Measurements from ENCODE around the gene ASPSCR1.

Gene ASPSCR1, protein sequence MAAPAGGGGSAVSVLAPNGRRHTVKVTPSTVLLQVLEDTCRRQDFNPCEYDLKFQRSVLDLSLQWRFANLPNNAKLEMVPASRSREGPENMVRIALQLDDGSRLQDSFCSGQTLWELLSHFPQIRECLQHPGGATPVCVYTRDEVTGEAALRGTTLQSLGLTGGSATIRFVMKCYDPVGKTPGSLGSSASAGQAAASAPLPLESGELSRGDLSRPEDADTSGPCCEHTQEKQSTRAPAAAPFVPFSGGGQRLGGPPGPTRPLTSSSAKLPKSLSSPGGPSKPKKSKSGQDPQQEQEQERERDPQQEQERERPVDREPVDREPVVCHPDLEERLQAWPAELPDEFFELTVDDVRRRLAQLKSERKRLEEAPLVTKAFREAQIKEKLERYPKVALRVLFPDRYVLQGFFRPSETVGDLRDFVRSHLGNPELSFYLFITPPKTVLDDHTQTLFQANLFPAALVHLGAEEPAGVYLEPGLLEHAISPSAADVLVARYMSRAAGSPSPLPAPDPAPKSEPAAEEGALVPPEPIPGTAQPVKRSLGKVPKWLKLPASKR

GRCh38 chr17:81977211-81977808, at the start of gene ASPSCR1:
TSS of gene ASPSCR1 (plus strand) at chr17:81977629. CDS start at chr17:81977647, 18 bp downstream.
- peak; percentile 60 for DNase-seq

DNA sequence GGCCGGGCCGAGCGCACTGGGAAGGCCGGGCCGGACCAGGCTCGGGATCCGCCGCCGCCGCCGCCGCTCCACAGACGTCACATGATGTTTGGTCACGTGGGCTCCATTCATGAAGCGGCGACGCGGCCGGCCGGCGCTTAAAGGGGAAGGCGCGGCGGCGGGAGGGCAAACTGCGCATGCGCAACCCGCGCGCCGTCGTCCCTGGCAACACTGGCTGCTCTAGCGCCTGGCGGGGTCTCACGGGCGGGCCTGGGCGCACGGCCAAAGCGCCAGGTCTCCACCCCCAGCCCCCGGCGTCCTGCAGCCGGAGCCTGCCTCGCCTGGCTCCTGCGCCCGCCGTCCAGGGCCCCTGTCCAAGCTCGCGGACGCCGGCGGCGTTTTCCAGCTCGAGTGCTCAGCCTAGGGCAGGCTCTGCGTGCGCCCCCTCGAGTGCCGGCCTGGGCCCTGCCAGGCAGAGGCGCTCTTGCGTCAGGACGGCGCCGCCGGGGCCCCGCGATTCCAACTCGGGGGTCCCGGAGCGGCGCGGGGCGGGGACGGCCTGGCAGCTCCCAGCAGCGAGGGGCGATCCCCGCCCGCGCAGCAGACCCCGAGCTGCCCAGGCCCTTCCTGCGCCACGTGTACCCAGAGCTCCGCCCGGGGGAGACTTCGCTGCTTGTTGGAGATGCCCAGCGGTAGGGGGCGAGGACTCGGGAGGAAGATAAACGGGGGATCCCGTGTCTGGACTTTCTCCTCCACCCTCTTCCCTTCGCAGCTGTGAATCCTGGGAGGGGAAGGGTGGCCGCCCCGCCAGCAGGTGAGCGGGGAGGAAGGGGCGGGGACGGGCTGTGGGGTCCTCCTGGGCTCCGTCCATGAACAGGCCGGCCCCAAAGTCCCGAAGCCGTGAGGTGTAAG, 49.5 kb upstream of the ASPSCR1 start, which contains the start of gene MAFG:
MAFG (minus strand) TSS at position 83 of the 891 bp plus-strand sequence. CDS start 4,550 bp downstream, outside the sequence.
- DNase-seq: peak; percentile 87

GRCh38 chr17:81928544-81929252, 48.7 kb upstream of the ASPSCR1 start:
- no peak for DNase-seq

GRCh38 chr17:81929253-81930141, 47.9 kb upstream of the ASPSCR1 start:
- DNase-seq: no peak

DNA sequence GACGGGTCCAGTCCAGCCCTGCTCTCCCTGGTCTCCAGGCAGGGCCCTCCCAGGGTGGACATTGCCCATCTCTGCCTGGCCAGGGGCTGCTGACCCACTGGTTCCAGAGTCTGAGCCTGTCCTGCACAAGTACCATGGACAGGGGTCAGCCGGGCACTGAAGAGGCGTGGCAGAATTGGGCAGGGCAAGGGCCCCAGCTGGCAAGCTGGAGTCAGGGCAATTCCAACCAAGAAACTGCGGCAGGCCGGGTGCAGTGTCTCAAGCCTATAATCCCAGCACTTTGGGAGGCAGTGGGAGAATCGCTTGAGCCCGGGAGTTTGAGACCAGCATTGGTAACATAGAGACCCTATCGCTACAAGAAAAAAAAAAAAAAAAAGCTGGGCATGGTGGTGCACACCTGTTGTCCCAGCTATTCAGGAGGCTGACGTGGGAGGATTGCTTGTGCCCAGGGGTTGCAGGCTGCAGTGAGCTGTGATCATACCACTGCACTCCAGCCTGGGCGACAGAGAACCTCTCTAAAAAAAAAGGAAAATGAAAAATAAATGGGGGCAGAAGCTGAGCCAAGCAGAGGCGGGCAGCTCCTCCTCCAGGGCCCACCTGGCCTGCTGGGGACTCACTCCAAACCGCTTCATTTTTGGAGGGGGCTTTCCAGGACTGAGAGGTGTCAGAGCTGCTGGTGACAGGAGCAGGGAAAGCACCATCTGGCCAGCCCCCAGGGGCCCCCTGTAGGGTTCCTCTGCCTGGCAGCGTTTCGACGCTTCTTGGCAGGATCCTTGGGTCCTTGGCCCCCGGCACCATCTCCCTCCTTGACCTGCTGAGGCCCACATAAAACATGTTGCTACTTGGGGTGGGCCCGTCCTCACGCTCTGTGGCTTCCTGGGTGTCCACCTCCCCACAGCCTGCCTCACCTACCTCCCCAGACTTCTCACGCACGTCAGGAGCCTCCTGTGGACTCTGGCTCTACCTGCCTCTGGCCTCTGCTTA, 47.0 kb upstream of the ASPSCR1 start:
- DNase-seq: no peak

- no peak for DNase-seq
These were observed 46.3 kb upstream of the ASPSCR1 start for GRCh38 chr17:81931189-81931556.

DNA sequence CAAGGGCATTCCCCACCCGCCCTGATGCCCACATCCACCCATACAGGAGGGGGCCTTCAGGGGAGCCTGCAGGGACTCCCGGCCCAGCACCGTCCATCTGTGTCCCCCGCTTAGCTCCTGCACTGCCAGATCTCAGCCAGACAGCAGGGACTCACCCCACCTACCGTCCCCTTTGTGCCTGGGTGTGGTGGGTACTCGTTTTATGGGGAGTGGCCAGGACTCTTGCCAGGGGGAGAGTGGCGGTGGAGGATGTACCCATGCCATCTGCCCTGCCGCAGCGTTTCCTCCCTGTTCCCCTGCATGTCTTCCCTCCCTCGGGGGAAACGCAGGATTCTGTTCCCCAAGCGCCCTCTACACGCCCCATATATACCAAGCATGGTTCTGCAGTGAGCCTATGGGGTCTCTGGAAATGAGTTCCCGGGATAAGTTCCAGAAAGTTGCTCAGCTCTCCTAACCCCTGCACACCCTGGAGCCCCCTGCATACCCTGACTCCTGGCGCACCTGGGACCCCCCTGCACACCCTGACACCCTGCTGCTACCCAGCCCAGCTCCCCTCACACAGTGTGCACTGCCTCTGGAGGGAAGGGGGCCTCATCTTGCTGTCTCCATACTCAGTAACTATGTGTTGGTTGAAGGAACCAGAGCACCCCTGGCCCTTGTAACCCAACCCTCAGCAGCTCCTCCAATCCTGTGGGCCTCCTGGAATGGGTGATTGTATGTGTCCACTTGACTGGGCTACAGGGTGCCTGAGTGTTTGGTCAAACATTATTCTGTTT, 45.7 kb upstream of the ASPSCR1 start:
- no peak for DNase-seq

DNA sequence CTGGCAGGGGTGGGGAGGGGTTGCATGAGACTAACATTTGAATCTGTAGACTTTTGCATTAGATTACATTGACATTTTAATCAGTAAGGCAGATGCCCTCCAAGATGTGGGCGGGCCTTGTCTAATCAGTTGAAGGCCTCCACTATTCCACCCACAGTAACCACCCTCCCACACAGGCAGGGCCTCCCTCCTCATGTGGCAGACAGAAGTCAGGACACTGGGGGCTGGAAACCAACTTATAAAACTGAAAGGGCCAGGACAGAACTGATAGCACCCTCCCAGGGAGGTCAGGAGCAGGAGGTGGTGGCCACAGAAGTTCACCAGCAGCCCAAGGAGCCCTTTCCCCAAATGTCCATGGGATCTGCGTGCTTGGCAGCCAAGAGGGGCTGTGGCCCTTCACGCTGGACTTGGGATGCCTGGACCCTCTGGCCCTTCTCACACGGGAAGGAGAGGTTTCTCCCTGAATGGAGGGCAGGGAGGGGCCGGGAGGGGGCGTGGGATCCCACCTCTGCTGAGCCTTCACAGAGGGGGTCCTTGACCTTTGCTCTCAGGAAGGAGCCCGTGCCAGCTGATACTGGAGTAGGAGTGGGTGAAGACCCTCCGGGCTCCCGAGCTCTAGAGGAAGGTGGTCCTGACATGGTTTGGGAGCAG, 45.0 kb upstream of the ASPSCR1 start:
- DNase-seq: no peak

DNA sequence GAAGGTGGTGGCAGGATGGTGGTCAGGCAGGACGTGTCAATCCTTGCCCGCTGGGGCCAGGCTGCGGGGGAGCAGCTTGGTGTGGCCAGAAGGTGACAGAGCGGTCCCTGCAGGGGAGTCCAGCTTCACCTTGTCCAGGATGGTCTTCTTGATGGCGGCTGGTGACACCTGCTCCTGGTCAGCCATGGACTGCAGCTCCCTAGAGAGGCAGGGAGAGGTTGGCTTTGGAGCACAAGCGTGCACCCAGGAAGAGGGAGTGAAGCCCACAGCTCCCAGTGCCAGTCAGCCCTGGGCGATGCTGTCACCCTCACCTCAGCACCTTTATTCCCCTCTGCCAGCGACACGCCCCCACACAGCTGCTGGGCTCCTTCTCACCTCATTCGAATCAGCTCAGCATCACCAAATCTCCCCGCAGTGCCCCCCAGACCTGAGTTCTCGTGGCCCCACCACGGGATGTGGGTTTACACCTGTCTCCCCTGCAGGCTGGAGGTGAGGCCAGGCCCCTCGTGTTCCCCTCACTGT, 44.2 kb upstream of the ASPSCR1 start:
- no peak for DNase-seq

DNA sequence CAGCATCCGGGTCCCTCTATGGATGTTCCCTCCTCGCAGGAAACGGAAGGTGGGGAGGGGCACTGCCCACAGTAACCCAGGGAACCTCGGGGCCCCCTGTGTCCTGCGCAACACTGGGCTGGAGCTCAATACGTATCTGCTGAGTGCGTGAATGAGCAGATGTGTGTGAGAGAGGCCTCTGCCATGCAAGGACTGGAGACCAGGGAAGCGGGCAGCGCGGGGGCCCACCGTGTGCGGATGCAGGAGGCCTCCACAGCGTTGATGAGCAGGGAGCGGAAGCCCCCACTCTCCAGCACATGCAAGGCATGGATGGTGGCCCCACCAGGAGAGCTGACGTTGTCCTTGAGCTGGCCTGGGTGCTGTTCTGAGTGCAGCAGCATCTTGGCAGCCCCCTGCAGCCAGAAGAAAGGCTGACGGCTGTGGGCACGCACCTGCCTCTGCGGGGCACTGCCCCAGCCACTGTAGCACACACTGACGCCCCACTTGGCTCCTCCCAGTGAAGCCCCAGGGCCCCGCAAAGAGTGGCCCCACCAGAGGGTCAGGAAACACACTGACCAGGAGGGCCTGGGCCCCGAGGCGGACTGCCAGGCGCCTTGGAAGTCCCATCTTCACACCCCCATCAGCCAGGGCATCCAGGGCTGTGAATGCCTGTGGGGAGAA, 43.2 kb upstream of the ASPSCR1 start:
- no peak for DNase-seq

DNA sequence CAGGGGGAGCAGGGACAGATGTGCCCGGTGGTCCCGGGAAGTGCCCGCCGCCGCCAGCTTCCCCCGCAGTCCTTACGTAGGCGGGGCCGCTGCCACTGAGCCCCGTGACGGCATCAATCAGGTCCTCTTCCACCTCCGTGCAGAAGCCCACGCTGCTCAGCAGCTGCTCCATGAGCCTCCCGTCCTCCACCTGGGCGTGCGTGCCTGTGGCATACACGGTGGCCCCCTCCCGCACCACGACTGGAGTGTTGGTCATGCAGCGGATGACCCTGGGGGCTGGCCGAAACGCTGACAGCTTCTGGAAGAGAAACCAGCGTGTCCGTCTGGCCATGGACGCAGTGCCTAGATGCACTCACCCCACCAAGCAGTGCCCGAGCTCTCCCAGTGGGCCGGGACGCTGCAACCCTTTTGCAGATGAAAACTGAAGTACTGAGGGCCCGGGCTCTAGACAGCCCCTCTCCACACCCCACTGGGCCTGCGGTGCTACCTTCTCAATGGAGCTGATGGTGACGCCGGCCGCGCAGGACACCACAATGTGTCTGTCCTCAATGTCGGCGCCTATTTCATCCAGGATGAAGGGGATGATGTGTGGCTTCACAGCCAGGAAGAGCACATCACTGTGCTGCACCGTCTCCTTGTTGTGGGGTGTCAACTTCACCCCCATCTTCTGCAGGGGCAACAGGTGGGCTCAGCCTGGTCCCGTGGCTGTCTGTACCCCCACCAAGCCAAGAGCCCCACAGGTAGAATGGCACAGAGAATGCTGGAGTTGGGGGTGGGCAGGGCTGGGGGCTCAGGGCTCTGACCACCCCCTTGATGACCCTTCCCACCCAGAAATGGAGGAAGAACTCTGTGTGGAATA, 42.4 kb upstream of the ASPSCR1 start:
- DNase-seq: no peak

DNA sequence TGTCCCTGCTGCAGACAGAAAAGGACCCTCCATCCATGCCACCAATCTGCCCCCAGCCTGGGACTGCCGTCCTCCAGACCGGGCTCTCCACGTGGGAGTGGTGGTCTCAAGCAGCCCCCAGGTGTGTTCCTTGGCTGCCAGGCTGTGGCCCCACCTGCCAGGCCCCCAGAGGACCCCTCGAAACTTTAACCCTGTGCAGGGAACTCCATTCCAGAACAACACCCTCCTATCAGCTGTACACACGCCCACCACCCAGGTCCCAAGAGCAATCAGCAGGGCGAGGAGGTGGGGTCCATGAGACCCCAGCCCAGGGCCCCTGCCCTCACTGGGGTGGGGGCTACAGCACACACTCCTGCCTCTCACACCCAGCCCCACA, 41.7 kb upstream of the ASPSCR1 start:
- DNase-seq: no peak

GRCh38 chr17:81939218-81939617, 38.2 kb upstream of the ASPSCR1 start:
- DNase-seq: no peak

DNA sequence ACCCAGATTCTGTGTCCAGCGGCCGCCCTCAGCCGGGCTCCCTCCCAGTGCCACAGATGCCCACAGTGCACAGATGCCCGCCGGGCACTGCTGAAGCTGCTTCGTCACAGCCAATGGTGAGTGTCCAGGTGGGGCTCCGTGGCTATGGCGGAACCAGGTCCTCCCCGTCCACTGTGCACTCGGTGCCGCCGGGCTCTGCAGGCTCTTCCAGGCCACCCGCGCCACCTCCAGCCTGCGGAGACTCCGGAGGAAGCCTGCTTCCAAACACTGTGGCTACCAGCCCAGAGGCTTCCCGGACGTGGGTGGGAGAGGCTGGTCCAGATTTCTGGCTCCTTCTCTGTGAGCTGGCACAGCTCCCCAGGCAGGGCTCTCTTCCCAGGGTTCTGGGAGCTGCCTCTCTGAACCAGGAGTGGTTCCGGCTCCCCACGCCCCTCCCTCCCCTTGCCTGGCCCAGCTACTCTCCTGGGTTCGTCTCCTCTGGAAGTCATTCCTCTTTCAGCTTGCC, 37.5 kb upstream of the ASPSCR1 start:
- DNase-seq: no peak

- DNase-seq: no peak
These were observed 36.6 kb upstream of the ASPSCR1 start for GRCh38 chr17:81940538-81941483.

All from kidney glomerular epithelial cell (primary cell).